Lower lobe of right lung (tissue), 2 donors: ENCODE results near the gene TRMO. TPM values are rescaled to one million over a fixed set of nuclear protein-coding genes. Genes with fewer than 3 reads are reported as not detected.

Experiments
- ATAC-seq, 2 donors: fragments of 200-7000 bp; cut with Tn5 transposase; one replicate each; pipeline ENCODE4 v1.9.1; 2020 to 2022; ENCODE audit warnings: mild to moderate bottlenecking in 2 of 2, moderate library complexity in 2 of 2
- DNase-seq: peaks from one replicate; pipeline ENCODE4 v3.0.0-alpha.2; 2020
- H3K27ac ChIP-seq: fragments of 200-600 bp; one replicate; pipeline ENCODE4 v1.8.0; 2022
- H3K27me3 ChIP-seq: fragments of 200-600 bp; one replicate; pipeline ENCODE4 v1.8.0; 2022; ENCODE audit warnings: low read depth
- H3K36me3 ChIP-seq: fragments of 200-600 bp; one replicate; pipeline ENCODE4 v1.8.0; 2022; ENCODE audit warnings: mild to moderate bottlenecking
- H3K4me1 ChIP-seq: fragments of 200-600 bp; one replicate; pipeline ENCODE4 v1.8.0; 2022
- H3K4me3 ChIP-seq: fragments of 200-600 bp; one replicate; pipeline ENCODE4 v1.8.0; 2022; ENCODE audit warnings: mild to moderate bottlenecking
- H3K9me3 ChIP-seq: fragments of 200-600 bp; one replicate; pipeline ENCODE4 v1.8.0; 2022
- intact Hi-C: fragments of 100-400 bp; cut with DNase I; formaldehyde crosslinking; loops from one replicate; pipeline ENCODE4 v1.11.0; 2022
- total RNA-seq: library from RNA; stranded (reverse); fragmentation: NEBNext Ultra II Directional; extraction: Animal tissue kit (Norgen Biotek cat#: 25700); gene quantifications from one replicate; pipeline ENCODE4 v1.2.1, GENCODE V29; 2021
- TF ChIP-seq, protein P1 (sequence below): fragments of 200-600 bp; IDR thresholded peaks from one replicate; pipeline ENCODE4 v1.8.0; 2022; ENCODE audit warnings: antibody characterized with exemption, mild to moderate bottlenecking
- donor health status: DM: no; HTN: yes; CAD: no; lungs with severe emphysema.

The TRMO gene
- total RNA-seq, 1 donor from 2014 or later, result 18.8 TPM

DNA sequence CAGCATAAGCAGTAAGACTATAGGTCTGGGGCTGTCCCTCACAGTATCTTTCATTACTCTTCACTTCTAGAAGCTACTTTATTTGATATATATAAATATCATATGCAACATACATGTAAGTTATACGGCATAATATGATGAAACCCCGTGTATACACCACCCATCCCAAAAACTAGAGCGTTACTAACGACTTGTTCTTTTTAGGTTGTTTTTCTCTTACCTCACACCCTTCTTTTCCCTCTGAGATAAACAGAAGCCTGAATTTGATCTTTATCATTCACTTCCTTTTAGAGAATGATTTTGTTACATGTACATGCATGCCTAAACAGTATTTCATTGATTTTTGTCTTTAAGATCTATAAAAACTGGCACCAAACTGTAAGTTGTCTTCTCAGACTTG lies 3.7 kb downstream of the TRMO start:
- Histone ChIP-seq H3K27ac (no peak overlapping the region), H3K4me1 (peaks cover 28% of the 10 kb centered on the region), H3K36me3 (peaks cover 26% of the 10 kb centered on the region), H3K9me3 (no peaks in the 10 kb centered on the region), H3K27me3 (no peaks in the 10 kb centered on the region), H3K4me3 (no peak overlapping the region)
- ATAC-seq, result no peak
- TF ChIP-seq, protein P1, sequence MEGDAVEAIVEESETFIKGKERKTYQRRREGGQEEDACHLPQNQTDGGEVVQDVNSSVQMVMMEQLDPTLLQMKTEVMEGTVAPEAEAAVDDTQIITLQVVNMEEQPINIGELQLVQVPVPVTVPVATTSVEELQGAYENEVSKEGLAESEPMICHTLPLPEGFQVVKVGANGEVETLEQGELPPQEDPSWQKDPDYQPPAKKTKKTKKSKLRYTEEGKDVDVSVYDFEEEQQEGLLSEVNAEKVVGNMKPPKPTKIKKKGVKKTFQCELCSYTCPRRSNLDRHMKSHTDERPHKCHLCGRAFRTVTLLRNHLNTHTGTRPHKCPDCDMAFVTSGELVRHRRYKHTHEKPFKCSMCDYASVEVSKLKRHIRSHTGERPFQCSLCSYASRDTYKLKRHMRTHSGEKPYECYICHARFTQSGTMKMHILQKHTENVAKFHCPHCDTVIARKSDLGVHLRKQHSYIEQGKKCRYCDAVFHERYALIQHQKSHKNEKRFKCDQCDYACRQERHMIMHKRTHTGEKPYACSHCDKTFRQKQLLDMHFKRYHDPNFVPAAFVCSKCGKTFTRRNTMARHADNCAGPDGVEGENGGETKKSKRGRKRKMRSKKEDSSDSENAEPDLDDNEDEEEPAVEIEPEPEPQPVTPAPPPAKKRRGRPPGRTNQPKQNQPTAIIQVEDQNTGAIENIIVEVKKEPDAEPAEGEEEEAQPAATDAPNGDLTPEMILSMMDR, result no peak
- no peak for DNase-seq
- intact Hi-C loops, result no loop called here

DNA sequence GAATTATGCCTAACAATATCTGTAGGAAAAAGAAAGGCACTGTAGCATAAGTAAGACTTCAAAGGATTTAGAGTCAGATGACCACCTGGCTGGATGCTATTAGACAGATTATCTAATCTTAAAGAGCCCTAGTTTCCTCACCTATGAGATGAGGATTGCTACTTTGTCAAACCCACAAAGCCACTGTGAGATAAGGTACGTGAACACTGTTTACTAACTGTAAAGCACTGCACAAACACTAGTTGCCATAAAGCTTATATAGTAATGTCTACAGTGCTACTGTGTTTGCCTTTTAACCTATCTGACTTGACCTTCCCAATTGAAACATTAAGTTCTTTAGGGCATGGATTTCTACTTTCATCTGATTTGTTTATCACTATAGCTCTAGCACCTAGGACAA lies 10.3 kb downstream of the TRMO start:
- ATAC-seq (no peak), DNase-seq (no peak)
- H3K4me1 ChIP-seq, result peaks cover 19% of the 10 kb centered on the region
- H3K9me3 ChIP-seq, result no peaks in the 10 kb centered on the region
- no peak overlapping the region for H3K4me3 ChIP-seq
- H3K36me3 ChIP-seq, result peaks cover 87% of the 10 kb centered on the region
- TF ChIP-seq, protein P1, result no peak
- no peak overlapping the region for H3K27ac ChIP-seq
- intact Hi-C loops, result no loop called here
- H3K27me3 ChIP-seq, result no peaks in the 10 kb centered on the region

DNA sequence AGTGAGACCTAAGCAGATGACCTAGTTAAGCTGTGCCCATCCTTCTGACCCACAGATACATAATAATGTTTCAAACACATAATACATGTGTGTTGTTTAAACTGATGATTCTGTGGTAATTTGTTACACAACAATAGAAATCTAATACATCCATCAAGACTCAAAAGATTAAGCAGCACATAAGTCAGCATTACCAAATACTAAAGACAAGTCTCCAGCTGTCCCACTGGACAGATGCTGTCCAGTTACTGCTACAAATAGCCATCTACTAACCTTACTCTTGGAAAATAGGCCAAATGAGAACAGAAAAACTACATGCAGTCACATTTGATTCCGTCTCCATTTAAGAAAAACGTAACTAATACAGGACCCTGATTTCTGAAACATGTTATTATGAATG lies 10.8 kb downstream of the TRMO start:
- Histone ChIP-seq H3K4me1 (peaks cover 21% of the 10 kb centered on the region), H3K27ac (no peak overlapping the region), H3K9me3 (no peaks in the 10 kb centered on the region), H3K36me3 (peaks cover 90% of the 10 kb centered on the region), H3K27me3 (no peaks in the 10 kb centered on the region), H3K4me3 (no peak overlapping the region)
- TF ChIP-seq, protein P1, result no peak
- DNase-seq (no peak), ATAC-seq (no peak)
- intact Hi-C loops, result no loop called here

DNA sequence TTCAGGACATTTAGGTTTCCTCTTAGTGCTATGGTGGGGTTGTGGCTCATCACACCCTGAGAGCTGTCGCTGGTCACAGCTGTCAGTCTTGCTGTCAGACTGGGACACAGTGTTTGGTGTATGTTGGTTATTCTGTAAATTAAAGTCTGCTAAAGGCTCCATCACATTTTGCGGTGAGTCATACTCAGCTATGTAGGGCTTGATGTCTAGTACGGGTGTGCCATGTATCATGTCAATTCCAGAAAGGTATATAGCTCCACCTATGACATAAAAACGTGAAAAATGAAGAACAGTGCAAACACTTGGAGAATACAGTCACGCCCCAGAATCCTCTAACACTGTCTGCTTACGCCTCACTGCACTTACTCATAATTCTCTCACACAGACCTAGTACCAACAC lies 11.9 kb downstream of the TRMO start:
- Histone ChIP-seq H3K27me3 (no peaks in the 10 kb centered on the region), H3K27ac (no peak overlapping the region), H3K4me3 (no peak overlapping the region), H3K4me1 (peaks cover 31% of the 10 kb centered on the region), H3K9me3 (no peaks in the 10 kb centered on the region), H3K36me3 (peaks cover 82% of the 10 kb centered on the region)
- ATAC-seq (no peak), DNase-seq (no peak)
- TF ChIP-seq, protein P1, result no peak
- intact Hi-C loops, result no loop called here

DNA sequence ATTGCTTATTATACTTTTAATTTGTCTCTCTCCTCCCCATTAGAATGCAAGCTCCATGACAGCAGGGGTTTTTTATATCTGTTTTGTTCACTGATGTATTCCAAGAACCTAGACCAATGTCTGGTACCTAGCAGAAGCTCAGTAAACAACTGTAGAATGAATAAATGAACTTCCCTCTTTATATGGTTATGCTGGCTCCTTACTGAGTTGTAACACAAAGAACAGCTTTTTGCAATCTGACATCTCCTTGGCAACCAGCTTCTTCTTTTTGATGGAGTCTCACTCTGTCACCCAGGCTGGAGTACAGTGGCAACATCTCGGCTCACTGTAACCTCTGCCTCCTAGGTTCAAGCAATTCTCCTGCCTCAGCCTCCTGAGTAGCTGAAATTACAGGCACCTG lies 13.6 kb downstream of the TRMO start:
- Histone ChIP-seq H3K36me3 (peaks cover 76% of the 10 kb centered on the region), H3K4me3 (no peak overlapping the region), H3K4me1 (peaks cover 31% of the 10 kb centered on the region), H3K27me3 (no peaks in the 10 kb centered on the region), H3K27ac (peak overlapping the region; percentile 47), H3K9me3 (no peaks in the 10 kb centered on the region)
- intact Hi-C loops, result no loop called here
- DNase-seq (no peak), ATAC-seq (peak; percentile 50 to 59)
- TF ChIP-seq, protein P1, result no peak

DNA sequence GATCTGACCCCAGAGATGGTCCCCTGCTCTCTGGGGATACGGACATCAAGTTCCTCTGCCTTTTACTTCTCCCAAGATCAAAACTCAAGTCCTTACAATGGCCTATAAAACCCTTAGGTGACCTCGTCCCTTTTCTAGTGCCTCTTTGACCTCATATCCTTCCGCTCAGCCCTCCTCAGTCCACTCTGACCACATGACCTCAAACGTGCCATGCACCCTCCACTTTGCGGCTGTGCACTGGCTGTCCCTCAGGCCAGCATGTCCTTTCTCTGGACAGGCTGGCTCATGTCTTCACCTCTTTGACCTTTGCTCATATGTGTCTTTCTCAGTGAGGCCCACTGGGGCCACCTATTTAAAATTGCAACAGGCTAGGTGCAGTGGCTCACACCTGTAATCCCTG lies 14.7 kb downstream of the TRMO start:
- peak in 1 of 2 donors; percentile 44 for ATAC-seq
- DNase-seq, result no peak

More for the DNA sequence above, 14.7 kb downstream of the TRMO start:
- H3K4me1 ChIP-seq, result peaks cover 31% of the 10 kb centered on the region
- peaks cover 76% of the 10 kb centered on the region for H3K36me3 ChIP-seq
- H3K4me3 ChIP-seq, result no peak overlapping the region
- intact Hi-C loops, result no loop called here
- H3K9me3 ChIP-seq, result no peaks in the 10 kb centered on the region
- peak overlapping the region; percentile 76 for H3K27ac ChIP-seq
- no peaks in the 10 kb centered on the region for H3K27me3 ChIP-seq
- TF ChIP-seq, protein P1, result no peak
